Heart right ventricle (tissue), 16 donors: ENCODE results near the gene KCNJ6. TPM values are rescaled to one million over a fixed set of nuclear protein-coding genes. Genes with fewer than 3 reads are reported as not detected.

Source experiments
- ATAC-seq, 8 donors: fragments of 200-7000 bp; cut with Tn5 transposase; one replicate each; pipeline ENCODE4 v1.9.1; 2020; ENCODE audit warnings: mild to moderate bottlenecking in 8 of 8, moderate library complexity in 8 of 8, moderate number of reproducible peaks in 1 of 8
- DNase-seq, 2 donors: peaks; one replicate each; pipeline ENCODE4 v3.0.0-alpha.2; 2020
- H3K27ac ChIP-seq, 10 donors: fragments of 200-600 bp; sonication (generic) in 2 of 10; one replicate each; pipeline versions ENCODE4 v1.5.0 to v1.8.0; 2020 to 2022; ENCODE audit warnings: mild to moderate bottlenecking in 3 of 10
- H3K27me3 ChIP-seq, 7 donors: fragments of 200-600 bp; one replicate each; pipeline ENCODE4 v1.8.0; 2021 to 2022; ENCODE audit warnings: mild to moderate bottlenecking in 2 of 7
- H3K36me3 ChIP-seq, 9 donors: fragments of 200-600 bp; sonication (generic) in 1 of 9; one replicate each; pipeline versions ENCODE4 v1.5.0 to v1.8.0; 2020 to 2022; ENCODE audit warnings: mild to moderate bottlenecking in 2 of 9
- H3K4me1 ChIP-seq, 9 donors: fragments of 200-600 bp; sonication (generic) in 1 of 9; one replicate each; pipeline versions ENCODE4 v1.5.0 to v1.8.0; 2020 to 2022; ENCODE audit warnings: mild to moderate bottlenecking in 4 of 9
- H3K4me3 ChIP-seq, 10 donors: fragments of 200-600 bp; sonication (generic) in 2 of 10; one replicate each; pipeline versions ENCODE4 v1.5.0 to v1.8.0; 2020 to 2022; ENCODE audit warnings: mild to moderate bottlenecking in 7 of 10, moderate library complexity in 2 of 10
- H3K9me3 ChIP-seq, 11 donors: fragments of 200-600 bp in 10 of 11; sonication (generic) in 2 of 11; one replicate each; pipeline versions ENCODE4 v1.5.0 to v1.8.0; 2013 to 2022; ENCODE audit warnings: mild to moderate bottlenecking in 2 of 11, control low read depth in 1 of 11, moderate library complexity in 1 of 11
- CTCF ChIP-seq, 9 donors: fragments of 200-600 bp; sonication (generic) in 2 of 9; IDR thresholded peaks; one replicate each; pipeline versions ENCODE4 v1.5.0 to v1.8.0; 2021 to 2022; ENCODE audit warnings: antibody characterized with exemption in 9 of 9, mild to moderate bottlenecking in 5 of 9, moderate library complexity in 1 of 9
- WGBS, 2 donors: extraction: QIAGEN DNeasy Blood & Tissue Kit; methylation state at CpG; one replicate each; pipeline ENCODE4 v1.1.7; 2013; ENCODE audit warnings: inconsistent platforms in 1 of 2; 5-methylcytosine and 5-hydroxymethylcytosine counted together
- intact Hi-C, 10 donors: fragments of 100-400 bp; cut with DNase I; formaldehyde crosslinking; loops; one replicate each; pipeline versions ENCODE4 v1.11.1 to v1.14.2; 2022
- polyA plus RNA-seq, 2 donors: library from polyadenylated mRNA; stranded (reverse); fragments of 200-250 nt; gene quantifications; one replicate each; pipeline ENCODE4 v1.2.3, GENCODE V29; 2013
- total RNA-seq, 10 donors: library from RNA; stranded (reverse); fragmentation: NEBNext Ultra II Directional in 3 of 10; extraction: Animal tissue kit (Norgen Biotek cat#: 25700) in 3 of 10; gene quantifications; one replicate each; pipeline versions ENCODE4 v1.2.1 to v1.2.4, GENCODE V29; 2021 to 2023
- donor health status: Arrhythmogenic right ventricular cardiomyopathy.
- donor health status: ischemic (EF 13 %, LVEDD 7.1; RV severe dilation, severe dysfunction).
- donor health status: healthy with polysubstance abuse.
- donor health status: DM: no; HTN: yes; CAD: no.
- donor health status: DM: no; HTN: no; CAD: no.
- donor health status: ischemic (EF 25% LVEDD 6.9; RV normal size, moderate dysfunction).
- donor health status: ischemic (EF 25% LVEDD 5.7; RV mildly dilated, moderate dysfunction).
- donor health status: healthy.
- donor health status: DM: yes; HTN: yes; CAD: no.
- donor health status: Ischemic cardiomyopathy.
- donor health status: ischemic (EF 35%, LVEDD 5.7; RV mildly dilated, moderate dysfunction).
- donor health status: nonischemic (EF 11% LVEDD 7.7; RV severe dilation, severe dysfunction).
- donor health status: DM: yes; HTN: yes; CAD: no.
- donor health status: PGD.
- donor health status: ischemic (EF 29% LVEDD 5.4; RV normal size, mild dysfunction).
- donor health status: nonischemic (EF 23%, LVEDD 6.1; RV moderate dilation, normal function).

KCNJ6 gene
- total and polyA plus RNA-seq, 12 donors, result not detected

GRCh38 chr21:37574316-37574715, 341.9 kb downstream of the KCNJ6 start:
- H3K4me3 ChIP-seq, result no peak overlapping the region
- H3K4me1 ChIP-seq, result no peaks in the 10 kb centered on the region
- no peak for DNase-seq
- no peaks in the 10 kb centered on the region for H3K36me3 ChIP-seq
- peaks cover 0 to 20% (median 12%) of the 10 kb centered on the region in 11 donors for H3K9me3 ChIP-seq
- 96 to 99% methylated on average over 6 of the region's 6 CpGs for WGBS, 2 donors
- TF ChIP-seq CTCF (IDR thresholded peaks at IDR 0.05), result no peak
- intact Hi-C loops, result no loop called here
- no peak for ATAC-seq
- no peak overlapping the region for H3K27ac ChIP-seq
- H3K27me3 ChIP-seq, result no peaks in the 10 kb centered on the region

- no peaks in the 10 kb centered on the region for H3K9me3 ChIP-seq
- H3K36me3 ChIP-seq, result no peaks in the 10 kb centered on the region
- DNase-seq (no peak), ATAC-seq (no peak)
- no peaks in the 10 kb centered on the region for H3K27me3 ChIP-seq
- no peak for TF ChIP-seq CTCF (IDR thresholded peaks at IDR 0.05)
- WGBS, 2 donors, result 63 to 67% methylated on average over 6 of the region's 6 CpGs
- intact Hi-C loops, result no loop called here
- peaks cover 0 to 7% (median 0%) of the 10 kb centered on the region in 9 donors for H3K4me1 ChIP-seq
- H3K4me3 ChIP-seq, result no peak overlapping the region
- no peak overlapping the region for H3K27ac ChIP-seq
Observed at GRCh38 chr21:37571442-37571841, 344.8 kb downstream of the KCNJ6 start.

GRCh38 chr21:37568916-37569315, 347.3 kb downstream of the KCNJ6 start:
- H3K27me3 ChIP-seq, result no peaks in the 10 kb centered on the region
- intact Hi-C loops, result loop anchor here in 5 of 10 donors (5.0 to 10.0 kb wide), 6 partner anchors 74 to 494 kb away; partner anchors contain the start of genes DYRK1A (in 3 of the 5), PIGP (in 1 of the 5), TTC3 (in 1 of the 5) and VPS26C (in 1 of the 5)
- no peak overlapping the region for H3K4me3 ChIP-seq
- no peak for ATAC-seq
- TF ChIP-seq CTCF (IDR thresholded peaks at IDR 0.05), result no peak
- H3K4me1 ChIP-seq, result peaks cover 0 to 21% (median 16%) of the 10 kb centered on the region in 9 donors
- no peaks in the 10 kb centered on the region for H3K36me3 ChIP-seq
- no peaks in the 10 kb centered on the region for H3K9me3 ChIP-seq
- 69 to 71% methylated on average over 5 of the region's 5 CpGs for WGBS, 2 donors
- no peak for DNase-seq
- H3K27ac ChIP-seq, result no peak overlapping the region

DNA sequence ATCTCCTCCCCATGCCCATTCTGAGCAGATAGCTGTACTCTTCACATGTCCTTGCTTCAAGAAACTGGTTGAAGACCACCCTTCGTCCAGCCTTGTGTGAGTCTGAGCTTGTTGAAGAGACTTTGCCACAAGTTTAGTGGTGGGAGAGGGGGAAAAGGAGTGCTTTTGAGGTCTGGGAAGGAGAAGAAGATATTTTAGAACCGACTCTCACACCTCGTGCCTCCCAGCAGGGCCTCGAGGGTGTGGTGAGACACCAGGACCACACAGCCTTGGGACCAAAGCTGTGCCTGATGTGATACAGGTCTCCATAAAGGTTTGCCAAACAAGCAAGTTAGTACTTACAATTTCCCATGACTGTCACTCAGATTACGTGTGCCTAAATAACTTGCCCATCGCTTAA, 347.8 kb downstream of the KCNJ6 start:
- ATAC-seq, result no peak
- WGBS, 2 donors, result 73 to 80% methylated on average over 6 of the region's 6 CpGs
- no peak for TF ChIP-seq CTCF (IDR thresholded peaks at IDR 0.05)
- peaks cover 0 to 22% (median 16%) of the 10 kb centered on the region in 9 donors for H3K4me1 ChIP-seq
- no peaks in the 10 kb centered on the region for H3K27me3 ChIP-seq
- no peak overlapping the region for H3K27ac ChIP-seq
- H3K36me3 ChIP-seq, result no peaks in the 10 kb centered on the region
- no peaks in the 10 kb centered on the region for H3K9me3 ChIP-seq
- DNase-seq, result no peak
- intact Hi-C loops, result loop anchor here in 5 of 10 donors (5.0 to 10.0 kb wide), 6 partner anchors 74 to 494 kb away; partner anchors contain the start of genes DYRK1A (in 3 of the 5), PIGP (in 1 of the 5), TTC3 (in 1 of the 5) and VPS26C (in 1 of the 5)
- no peak overlapping the region for H3K4me3 ChIP-seq
